IMR-90 (cell line): ENCODE results near the gene NR1H2. TPM values are rescaled to one million over a fixed set of nuclear protein-coding genes. Genes with fewer than 3 reads are reported as not detected.

ENCODE experiments used
- CHD1 ChIP-seq: IDR thresholded peaks from 2 replicates; pipeline ENCODE4 v1.6.1; 2012; ENCODE audit warnings: low read depth, low read length, improper control_type of control experiment
- MXI1 ChIP-seq: IDR thresholded peaks from 2 replicates; pipeline ENCODE4 v1.6.1; 2012; ENCODE audit warnings: low read depth, mild to moderate bottlenecking, low read length, moderate library complexity, borderline replicate concordance
- NFE2L2 ChIP-seq: fragments of 150-350 bp; IDR thresholded peaks from 2 replicates; pipeline ENCODE4 v1.6.1; 2016; ENCODE audit warnings: low read depth, mild to moderate bottlenecking, low read length
- SMC3 ChIP-seq: fragments of 150-350 bp; IDR thresholded peaks from 2 replicates; pipeline ENCODE4 v1.6.1; 2016; ENCODE audit warnings: low read depth, mild to moderate bottlenecking, antibody characterized with exemption, low read length, moderate library complexity
- polyA plus RNA-seq, 3 experiments: library from polyadenylated mRNA; depleted of rRNA; stranded (reverse); fragments of >200 nt; gene quantifications; 2 replicates each; pipeline ENCODE4 v1.2.3, GENCODE V29; 2012; ENCODE audit warnings: low replicate concordance in 1 of 3
- total RNA-seq: library from RNA; depleted of rRNA; stranded (reverse); fragments of >200 nt; gene quantifications from 2 replicates; pipeline ENCODE4 v1.2.3, GENCODE V29; 2012
- TF ChIP-seq, protein P1 (sequence below): conservative IDR thresholded peaks from 2 replicates; pipeline ENCODE4 v1.5.1; 2012; ENCODE audit warnings: mild to moderate bottlenecking, low read depth, low read length, improper control_type of control experiment
- TF ChIP-seq, protein P2 (sequence below): fragments of 150-350 bp; IDR thresholded peaks from 2 replicates; pipeline ENCODE4 v1.6.1; 2016; ENCODE audit warnings: low read depth, mild to moderate bottlenecking, low read length, moderate library complexity, borderline replicate concordance

The NR1H2 gene
- total and polyA plus RNA-seq, 2 of the 4 experiments (the other 2 are of a cell fraction), result 37.8 to 48.4 TPM

DNA sequence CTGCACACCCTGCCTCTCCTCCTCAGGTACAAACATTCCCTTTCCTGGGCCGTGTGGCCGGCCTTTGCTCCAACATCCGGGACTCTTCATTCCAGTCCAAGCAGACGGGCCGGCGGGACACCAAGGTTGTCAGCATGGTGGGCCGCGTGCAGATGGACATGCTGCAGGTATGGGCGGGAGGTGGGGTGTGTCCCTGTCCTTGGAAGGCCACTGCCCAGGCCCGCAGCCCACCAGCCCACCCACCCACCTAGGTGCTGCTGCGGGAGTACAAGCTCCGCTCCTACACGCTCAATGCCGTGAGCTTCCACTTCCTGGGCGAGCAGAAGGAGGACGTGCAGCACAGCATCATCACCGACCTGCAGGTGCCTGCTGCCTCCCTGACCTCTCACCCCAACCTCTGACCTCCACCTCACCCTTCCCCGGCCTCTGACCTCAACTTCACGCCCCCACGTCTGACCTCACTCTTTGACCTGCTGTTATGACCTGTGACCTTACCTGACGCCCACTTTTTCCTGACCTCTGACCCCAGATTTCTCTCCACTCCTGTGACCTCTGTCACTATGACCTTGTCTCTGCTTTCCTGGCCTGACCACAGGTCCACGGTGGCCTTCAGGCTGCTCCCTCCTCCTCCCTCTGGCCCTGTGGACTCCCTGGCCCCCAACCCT, 30.0 kb downstream of the NR1H2 start (continued):
- TF ChIP-seq, protein P1, sequence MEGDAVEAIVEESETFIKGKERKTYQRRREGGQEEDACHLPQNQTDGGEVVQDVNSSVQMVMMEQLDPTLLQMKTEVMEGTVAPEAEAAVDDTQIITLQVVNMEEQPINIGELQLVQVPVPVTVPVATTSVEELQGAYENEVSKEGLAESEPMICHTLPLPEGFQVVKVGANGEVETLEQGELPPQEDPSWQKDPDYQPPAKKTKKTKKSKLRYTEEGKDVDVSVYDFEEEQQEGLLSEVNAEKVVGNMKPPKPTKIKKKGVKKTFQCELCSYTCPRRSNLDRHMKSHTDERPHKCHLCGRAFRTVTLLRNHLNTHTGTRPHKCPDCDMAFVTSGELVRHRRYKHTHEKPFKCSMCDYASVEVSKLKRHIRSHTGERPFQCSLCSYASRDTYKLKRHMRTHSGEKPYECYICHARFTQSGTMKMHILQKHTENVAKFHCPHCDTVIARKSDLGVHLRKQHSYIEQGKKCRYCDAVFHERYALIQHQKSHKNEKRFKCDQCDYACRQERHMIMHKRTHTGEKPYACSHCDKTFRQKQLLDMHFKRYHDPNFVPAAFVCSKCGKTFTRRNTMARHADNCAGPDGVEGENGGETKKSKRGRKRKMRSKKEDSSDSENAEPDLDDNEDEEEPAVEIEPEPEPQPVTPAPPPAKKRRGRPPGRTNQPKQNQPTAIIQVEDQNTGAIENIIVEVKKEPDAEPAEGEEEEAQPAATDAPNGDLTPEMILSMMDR, result no peak
- TF ChIP-seq MXI1 (no peak), CHD1 (no peak), SMC3 (no peak), NFE2L2 (no peak)
- TF ChIP-seq, protein P2, sequence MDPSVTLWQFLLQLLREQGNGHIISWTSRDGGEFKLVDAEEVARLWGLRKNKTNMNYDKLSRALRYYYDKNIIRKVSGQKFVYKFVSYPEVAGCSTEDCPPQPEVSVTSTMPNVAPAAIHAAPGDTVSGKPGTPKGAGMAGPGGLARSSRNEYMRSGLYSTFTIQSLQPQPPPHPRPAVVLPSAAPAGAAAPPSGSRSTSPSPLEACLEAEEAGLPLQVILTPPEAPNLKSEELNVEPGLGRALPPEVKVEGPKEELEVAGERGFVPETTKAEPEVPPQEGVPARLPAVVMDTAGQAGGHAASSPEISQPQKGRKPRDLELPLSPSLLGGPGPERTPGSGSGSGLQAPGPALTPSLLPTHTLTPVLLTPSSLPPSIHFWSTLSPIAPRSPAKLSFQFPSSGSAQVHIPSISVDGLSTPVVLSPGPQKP, result no peak
